MM.1S (cell line): ENCODE measurements around the gene IGSF6.
"Not testable (repeated sequence)": the region's sequence is repeated elsewhere in the genome, so short reads cannot be mapped to it uniquely, and the experiment has no call there.

Experiments used
- DNase-seq: peaks from one replicate; pipeline ENCODE4 v3.0.0-alpha.2; 2015
- H2AFZ ChIP-seq: fragments of 300-600 bp; sonication (generic); 2 replicates; pipeline ENCODE4 v1.6.0; 2016; ENCODE audit warnings: antibody characterized with exemption, low read length
- H3F3A ChIP-seq: fragments of 300-600 bp; sonication (generic); 2 replicates; pipeline ENCODE4 v1.6.1; 2016; ENCODE audit warnings: mild to moderate bottlenecking, antibody characterized with exemption, low read length, moderate library complexity, mixed read lengths; ENCODE audit not compliant: insufficient read depth
- H3K27ac ChIP-seq: fragments of 300-600 bp; sonication (generic); 2 replicates; pipeline ENCODE4 v1.5.1; 2016; ENCODE audit warnings: mild to moderate bottlenecking, low read length
- H3K27me3 ChIP-seq: fragments of 300-600 bp; sonication (generic); replicated peaks from 2 replicates; pipeline ENCODE4 v1.6.0; 2016; ENCODE audit warnings: low read length; ENCODE audit not compliant: insufficient read depth
- H3K36me3 ChIP-seq: fragments of 300-600 bp; sonication (generic); replicated peaks from 2 replicates; pipeline ENCODE4 v1.6.1; 2016; ENCODE audit warnings: mild to moderate bottlenecking, low read length, mixed read lengths; ENCODE audit not compliant: insufficient read depth
- H3K4me1 ChIP-seq: fragments of 300-600 bp; sonication (generic); 2 replicates; pipeline ENCODE4 v1.6.1; 2016; ENCODE audit warnings: low read length, mixed read lengths
- H3K4me2 ChIP-seq: fragments of 300-600 bp; sonication (generic); 2 replicates; pipeline ENCODE4 v1.6.0; 2016; ENCODE audit warnings: low read depth, low read length
- H3K4me3 ChIP-seq: fragments of 300-600 bp; sonication (generic); 2 replicates; pipeline ENCODE4 v1.5.1; 2016; ENCODE audit warnings: low read length, mixed read lengths
- H3K79me2 ChIP-seq: fragments of 300-600 bp; sonication (generic); 2 replicates; pipeline ENCODE4 v1.6.1; 2016; ENCODE audit warnings: mixed run types, low read length, mixed read lengths
- H3K9ac ChIP-seq: fragments of 300-600 bp; sonication (generic); 2 replicates; pipeline ENCODE4 v1.6.1; 2016; ENCODE audit warnings: low read length, mixed read lengths
- H3K9me2 ChIP-seq: fragments of 300-600 bp; sonication (generic); replicated peaks from 2 replicates; pipeline ENCODE4 v1.6.1; 2016; ENCODE audit warnings: mild to moderate bottlenecking, low read length, mixed read lengths; ENCODE audit not compliant: insufficient read depth
- H3K9me3 ChIP-seq: fragments of 300-600 bp; sonication (generic); replicated peaks from 2 replicates; pipeline ENCODE4 v1.6.1; 2016; ENCODE audit warnings: mild to moderate bottlenecking, low read length, mixed read lengths; ENCODE audit not compliant: insufficient read depth
- H4K20me1 ChIP-seq: fragments of 300-600 bp; sonication (generic); 2 replicates; pipeline ENCODE4 v1.6.1; 2016; ENCODE audit warnings: mild to moderate bottlenecking, low read length, moderate library complexity, mixed read lengths; ENCODE audit not compliant: insufficient read depth
- CTCF ChIP-seq: fragments of 300-600 bp; sonication (generic); IDR thresholded peaks from 2 replicates; pipeline ENCODE4 v1.5.1; 2016; ENCODE audit warnings: antibody characterized with exemption, low read length, mixed read lengths
- EZH2 ChIP-seq: fragments of 300-600 bp; sonication (generic); optimal IDR thresholded peaks from 2 replicates; pipeline ENCODE3; 2017; ENCODE audit warnings: low read depth, mild to moderate bottlenecking, antibody characterized with exemption, low read length, mixed read lengths
- EZH2phosphoT487 ChIP-seq: fragments of 300-600 bp; sonication (generic); IDR thresholded peaks from 2 replicates; pipeline ENCODE4 v1.6.1; 2018; ENCODE audit warnings: antibody characterized with exemption, low read length

IGSF6 gene

GRCh38 chr16:21610006-21610544 lies 42.3 kb downstream of the IGSF6 start:
- TF ChIP-seq CTCF: no peak
- TF ChIP-seq EZH2phosphoT487: no peak
- TF ChIP-seq EZH2: no peak
- H3K27ac ChIP-seq: no peak overlapping the region
- H3K9me3 ChIP-seq: no peaks in the 10 kb centered on the region
- no peaks in the 10 kb centered on the region for H3F3A ChIP-seq
- no peak overlapping the region for H2AFZ ChIP-seq
- no peaks in the 10 kb centered on the region for H4K20me1 ChIP-seq
- H3K79me2 ChIP-seq: peaks cover 100% of the 10 kb centered on the region
- DNase-seq: no peak
- no peak overlapping the region for H3K4me3 ChIP-seq
- no peaks in the 10 kb centered on the region for H3K9me2 ChIP-seq
- H3K4me1 ChIP-seq: no peaks in the 10 kb centered on the region
- no peaks in the 10 kb centered on the region for H3K36me3 ChIP-seq
- no peak overlapping the region for H3K9ac ChIP-seq
- no peak overlapping the region for H3K4me2 ChIP-seq
- no peaks in the 10 kb centered on the region for H3K27me3 ChIP-seq

- Histone ChIP-seq H3K36me3 (no peaks in the 10 kb centered on the region), H3K9me2 (no peaks in the 10 kb centered on the region), H2AFZ (no peak overlapping the region), H3K4me1 (no peaks in the 10 kb centered on the region), H3K9me3 (no peaks in the 10 kb centered on the region), H3K4me3 (no peak overlapping the region), H3K27me3 (no peaks in the 10 kb centered on the region), H3K9ac (no peak overlapping the region), H4K20me1 (no peaks in the 10 kb centered on the region), H3K4me2 (no peak overlapping the region), H3K27ac (no peak overlapping the region), H3F3A (no peaks in the 10 kb centered on the region), H3K79me2 (peaks cover 100% of the 10 kb centered on the region)
- DNase-seq: no peak
- no peak for TF ChIP-seq CTCF
- TF ChIP-seq EZH2phosphoT487: no peak
- TF ChIP-seq EZH2: no peak
These were observed 43.6 kb downstream of the IGSF6 start for GRCh38 chr16:21608639-21609328.

- H3K9me2 ChIP-seq, H3K4me2 ChIP-seq, H3K4me3 ChIP-seq, DNase-seq, H3K9ac ChIP-seq, H3K27ac ChIP-seq, H3K9me3 ChIP-seq, H3K27me3 ChIP-seq, H2AFZ ChIP-seq, H3K36me3 ChIP-seq, H3F3A ChIP-seq, H4K20me1 ChIP-seq: not testable (repeated sequence)
- Histone ChIP-seq H3K4me1 (peaks cover 17% of the 10 kb centered on the region), H3K79me2 (peaks cover 100% of the 10 kb centered on the region)
These were observed 46.6 kb downstream of the IGSF6 start for GRCh38 chr16:21605848-21606247.

- Histone ChIP-seq H3F3A (peaks cover 10% of the 10 kb centered on the region; the same call in 1 of the 2 replicates), H3K27ac (no peak overlapping the region), H3K9me2 (no peaks in the 10 kb centered on the region), H3K79me2 (peaks cover 90% of the 10 kb centered on the region), H3K9me3 (no peaks in the 10 kb centered on the region), H2AFZ (no peak overlapping the region), H3K4me2 (no peak overlapping the region), H3K27me3 (no peaks in the 10 kb centered on the region), H4K20me1 (no peaks in the 10 kb centered on the region), H3K36me3 (no peaks in the 10 kb centered on the region), H3K9ac (no peak overlapping the region), H3K4me1 (peaks cover 19% of the 10 kb centered on the region), H3K4me3 (no peak overlapping the region)
- TF ChIP-seq CTCF (no peak), EZH2 (no peak), EZH2phosphoT487 (no peak)
- DNase-seq: no peak
These were observed 48.5 kb downstream of the IGSF6 start for GRCh38 chr16:21603928-21604327.
